Left kidney (tissue), 2 donors: ENCODE results near the gene ANKH. TPM values are rescaled to one million over a fixed set of nuclear protein-coding genes. Genes with fewer than 3 reads are reported as not detected.

Experiments used
- DNase-seq: peaks from one replicate; pipeline ENCODE4 v3.0.0-alpha.2; 2013
- polyA plus RNA-seq: library from polyadenylated mRNA; unstranded; fragments of 120-200 nt; gene quantifications from one replicate; pipeline ENCODE4 v1.2.1, GENCODE V29; 2013; ENCODE audit not compliant: insufficient read length

The ANKH gene
- polyA plus RNA-seq, 1 donor = 10.5 TPM

- DNase-seq = no peak
These were observed 133.5 kb downstream of the ANKH start for GRCh38 chr5:14738050-14738449.

- DNase-seq = no peak
These were observed 134.3 kb downstream of the ANKH start for GRCh38 chr5:14737291-14737690.

GRCh38 chr5:14735944-14736343 is 135.6 kb downstream of the ANKH start:
- no peak for DNase-seq

- DNase-seq = no peak
These were observed 137.2 kb downstream of the ANKH start for GRCh38 chr5:14734396-14734795.

- no peak for DNase-seq
These were observed 137.9 kb downstream of the ANKH start for GRCh38 chr5:14733661-14734060.

- no peak for DNase-seq
These were observed 138.6 kb downstream of the ANKH start for GRCh38 chr5:14732991-14733390.

- DNase-seq = no peak
These were observed 140.7 kb downstream of the ANKH start for GRCh38 chr5:14730881-14731280.

GRCh38 chr5:14730466-14730865 is 141.1 kb downstream of the ANKH start:
- DNase-seq = no peak

- DNase-seq = no peak
These were observed 141.9 kb downstream of the ANKH start for GRCh38 chr5:14729448-14730385.

GRCh38 chr5:14728459-14728938 is 143.1 kb downstream of the ANKH start:
- no peak for DNase-seq

- no peak for DNase-seq
These were observed 143.6 kb downstream of the ANKH start for GRCh38 chr5:14727928-14728458.

- DNase-seq = peak; percentile 81
These were observed 144.1 kb downstream of the ANKH start for GRCh38 chr5:14727428-14727865.

- DNase-seq = no peak
These were observed 145.3 kb downstream of the ANKH start for GRCh38 chr5:14726066-14726838.

- DNase-seq = no peak
These were observed 146.9 kb downstream of the ANKH start for GRCh38 chr5:14724633-14725032.

GRCh38 chr5:14723701-14724132 is 147.9 kb downstream of the ANKH start:
- no peak for DNase-seq

GRCh38 chr5:14722923-14723322 is 148.7 kb downstream of the ANKH start:
- DNase-seq = no peak

- DNase-seq = no peak
These were observed 149.5 kb downstream of the ANKH start for GRCh38 chr5:14721990-14722656.

- DNase-seq = no peak
These were observed 151.2 kb downstream of the ANKH start for GRCh38 chr5:14720236-14720923.

- no peak for DNase-seq
These were observed 152.8 kb downstream of the ANKH start for GRCh38 chr5:14718778-14719177.

GRCh38 chr5:14716755-14717752 is 154.5 kb downstream of the ANKH start:
- no peak for DNase-seq
